PFSK-1 (cell line): Measurements from ENCODE around the gene ULK4.

Experiments used
- FOXP2 ChIP-seq: optimal IDR thresholded peaks from 2 replicates; pipeline ENCODE3; 2011; ENCODE audit warnings: borderline replicate concordance, control low read depth, inconsistent platforms; ENCODE audit not compliant: insufficient read depth; ENCODE audit errors: extremely low read length, extremely low read depth
- POLR2AphosphoS5 ChIP-seq: IDR thresholded peaks from 2 replicates; pipeline ENCODE4 v1.6.1; 2012; ENCODE audit warnings: low read depth, mild to moderate bottlenecking, control low read depth, low read length, moderate library complexity
- REST ChIP-seq, 2 experiments: IDR thresholded peaks; 2 replicates each; pipeline versions ENCODE4 v1.6.1 to v1.8.0; 2011 to 2012; ENCODE audit warnings: low read depth in 2 of 2, low read length in 2 of 2, control low read depth in 1 of 2, inconsistent platforms in 1 of 2, mild to moderate bottlenecking in 1 of 2, moderate library complexity in 1 of 2; ENCODE audit not compliant: insufficient read depth in 1 of 2
- SIN3A ChIP-seq: IDR thresholded peaks from 2 replicates; pipeline ENCODE4 v1.6.1; 2012; ENCODE audit warnings: mild to moderate bottlenecking, low read length, moderate library complexity, borderline replicate concordance; ENCODE audit not compliant: insufficient read depth
- TAF1 ChIP-seq: IDR thresholded peaks from 2 replicates; pipeline ENCODE4 v1.6.1; 2012; ENCODE audit warnings: low read length, control low read depth, borderline replicate concordance; ENCODE audit not compliant: insufficient read depth

The ULK4 gene

GRCh38 chr3:41652506-41652905, 309.4 kb downstream of the ULK4 start:
- TF ChIP-seq SIN3A (no peak), POLR2AphosphoS5 (no peak), REST (IDR thresholded peaks at IDR 0.05; ENCODE audit: insufficient read depth in 1 of 2, low read depth in 2 of 2, low read length in 2 of 2) (no peak), FOXP2 (no peak), TAF1 (no peak)

GRCh38 chr3:41651718-41652117, 310.2 kb downstream of the ULK4 start:
- no peak for TF ChIP-seq SIN3A
- no peak for TF ChIP-seq POLR2AphosphoS5
- no peak for TF ChIP-seq TAF1
- TF ChIP-seq FOXP2: no peak
- no peak for TF ChIP-seq REST (IDR thresholded peaks at IDR 0.05; ENCODE audit: insufficient read depth in 1 of 2, low read depth in 2 of 2, low read length in 2 of 2)

- TF ChIP-seq POLR2AphosphoS5 (no peak), SIN3A (no peak), FOXP2 (no peak), TAF1 (no peak)
These were observed 311.5 kb downstream of the ULK4 start for GRCh38 chr3:41650406-41650805.

- no peak for TF ChIP-seq FOXP2
- TF ChIP-seq SIN3A: no peak
- TF ChIP-seq REST (IDR thresholded peaks at IDR 0.05; ENCODE audit: insufficient read depth in 1 of 2, low read depth in 2 of 2, low read length in 2 of 2): no peak
- TF ChIP-seq POLR2AphosphoS5: no peak
- no peak for TF ChIP-seq TAF1
These were observed 312.7 kb downstream of the ULK4 start for GRCh38 chr3:41649129-41649739.

- no peak for TF ChIP-seq POLR2AphosphoS5
- TF ChIP-seq REST (IDR thresholded peaks at IDR 0.05; ENCODE audit: insufficient read depth in 1 of 2, low read depth in 2 of 2, low read length in 2 of 2): no peak
- TF ChIP-seq TAF1: no peak
- no peak for TF ChIP-seq SIN3A
- TF ChIP-seq FOXP2: no peak
These were observed 321.8 kb downstream of the ULK4 start for GRCh38 chr3:41640076-41640475.
